DMS53 (cell line): ENCODE results near the gene GSG1.
A peak's percentile ranks its signal among the peaks of the same experiment; 100 is the strongest.

Source experiments
- DNase-seq: peaks from one replicate; lab custom pipeline; 2025; lab: John Stamatoyannopoulos, UW

GSG1 gene

GRCh38 chr12:13103391-13104033 lies at the start of gene GSG1:
GSG1 (minus strand) TSS chr12:13103667; CDS start chr12:13103512, 155 bp downstream.
- DNase-seq: no peak

GRCh38 chr12:13153180-13153579 lies 49.7 kb upstream of the GSG1 start:
- no peak for DNase-seq

GRCh38 chr12:13152756-13153155 lies 49.3 kb upstream of the GSG1 start:
- no peak for DNase-seq

- no peak for DNase-seq
Measured at GRCh38 chr12:13152281-13152680, 48.8 kb upstream of the GSG1 start.

GRCh38 chr12:13149411-13149810 lies 45.9 kb upstream of the GSG1 start:
- DNase-seq: no peak

- DNase-seq: no peak
Measured at GRCh38 chr12:13148485-13148847, 45.0 kb upstream of the GSG1 start.

- DNase-seq: peak; percentile 47
Measured at GRCh38 chr12:13147688-13148484, 44.4 kb upstream of the GSG1 start.

- DNase-seq: no peak
Measured at GRCh38 chr12:13146336-13146938, 43.0 kb upstream of the GSG1 start.

- DNase-seq: no peak
Measured at GRCh38 chr12:13144266-13144828, 40.9 kb upstream of the GSG1 start.

- no peak for DNase-seq
Measured at GRCh38 chr12:13142747-13143146, 39.3 kb upstream of the GSG1 start.

- no peak for DNase-seq
Measured at GRCh38 chr12:13141686-13142085, 38.2 kb upstream of the GSG1 start.

GRCh38 chr12:13135371-13136178 lies 32.1 kb upstream of the GSG1 start:
- peak; percentile 66 for DNase-seq

GRCh38 chr12:13133886-13134285 lies 30.4 kb upstream of the GSG1 start:
- DNase-seq: no peak

GRCh38 chr12:13130981-13131380 lies 27.5 kb upstream of the GSG1 start:
- DNase-seq: no peak

GRCh38 chr12:13128291-13128965 lies 25.0 kb upstream of the GSG1 start:
- no peak for DNase-seq

GRCh38 chr12:13127444-13127843 lies 24.0 kb upstream of the GSG1 start:
- DNase-seq: peak; percentile 90

GRCh38 chr12:13126494-13126893 lies 23.0 kb upstream of the GSG1 start:
- DNase-seq: no peak

GRCh38 chr12:13125996-13126395 lies 22.5 kb upstream of the GSG1 start:
- no peak for DNase-seq

GRCh38 chr12:13124656-13125505 lies 21.4 kb upstream of the GSG1 start:
- DNase-seq: no peak

GRCh38 chr12:13121568-13121967 lies 18.1 kb upstream of the GSG1 start:
- no peak for DNase-seq

GRCh38 chr12:13120413-13120812 lies 16.9 kb upstream of the GSG1 start:
- no peak for DNase-seq
